Measurements from ENCODE around the gene MINDY1. TPM values are rescaled to one million over a fixed set of nuclear protein-coding genes. Genes with fewer than 3 reads are reported as not detected.

Gene MINDY1, protein sequence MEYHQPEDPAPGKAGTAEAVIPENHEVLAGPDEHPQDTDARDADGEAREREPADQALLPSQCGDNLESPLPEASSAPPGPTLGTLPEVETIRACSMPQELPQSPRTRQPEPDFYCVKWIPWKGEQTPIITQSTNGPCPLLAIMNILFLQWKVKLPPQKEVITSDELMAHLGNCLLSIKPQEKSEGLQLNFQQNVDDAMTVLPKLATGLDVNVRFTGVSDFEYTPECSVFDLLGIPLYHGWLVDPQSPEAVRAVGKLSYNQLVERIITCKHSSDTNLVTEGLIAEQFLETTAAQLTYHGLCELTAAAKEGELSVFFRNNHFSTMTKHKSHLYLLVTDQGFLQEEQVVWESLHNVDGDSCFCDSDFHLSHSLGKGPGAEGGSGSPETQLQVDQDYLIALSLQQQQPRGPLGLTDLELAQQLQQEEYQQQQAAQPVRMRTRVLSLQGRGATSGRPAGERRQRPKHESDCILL
- 28.5 and 38.8 TPM in 2 replicates for total RNA-seq (ENCODE audit: low replicate concordance)
- long read RNA-seq, partial matches to known transcripts = 13 of 54 reads
- long read RNA-seq, other reads (novel, unspliced or antisense) = 41 of 54 reads

DNA sequence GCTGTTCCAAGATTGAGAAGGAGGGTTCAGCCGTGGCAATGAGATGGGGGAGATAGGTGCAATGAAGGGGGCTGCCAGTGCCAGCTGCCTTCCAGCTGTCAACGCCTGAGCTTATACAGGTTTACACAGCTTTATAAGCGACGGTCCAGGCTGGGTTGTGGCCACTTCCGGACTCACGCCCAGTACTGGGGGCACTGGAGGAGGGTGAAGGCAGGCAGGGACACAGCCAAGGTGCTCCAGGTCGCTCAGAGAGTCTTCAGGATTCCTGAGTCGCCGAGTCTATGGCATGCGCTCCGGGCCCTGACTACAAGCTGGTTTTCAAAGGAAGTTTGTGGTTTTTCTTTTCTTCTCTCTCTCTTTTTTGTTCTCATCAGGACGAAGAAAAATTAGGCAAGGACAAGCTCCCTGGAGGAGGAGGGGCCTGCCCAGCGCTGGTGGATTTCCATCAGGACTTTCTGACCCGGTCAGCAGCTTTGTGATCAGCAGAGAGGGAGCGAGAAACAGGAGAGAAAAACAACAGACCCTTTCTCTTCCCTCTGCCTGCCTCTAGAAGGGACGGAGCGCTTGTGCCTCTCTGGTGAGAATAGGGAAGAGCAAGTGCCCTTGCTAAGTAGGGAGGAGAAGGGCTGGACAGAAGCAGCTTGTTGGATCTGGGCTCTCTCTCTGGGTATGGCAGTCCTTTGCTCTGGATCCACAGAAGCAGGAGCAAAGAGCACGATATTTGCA is at the start of gene MINDY1:
TSS of gene MINDY1 (minus strand) at position 576 of the 726 bp plus-strand sequence. CDS start 4,285 bp downstream, outside the sequence.
- peaks cover 52% of the 10 kb centered on the region for H3K4me1 Mint-ChIP-seq (ENCODE audit: unreplicated experiment)
- H3K27me3 Mint-ChIP-seq = no peaks in the 10 kb centered on the region
- H3K36me3 Mint-ChIP-seq = peaks cover 9% of the 10 kb centered on the region
- H3K9me3 Mint-ChIP-seq = no peaks in the 10 kb centered on the region
- TF ChIP-seq, protein P1, sequence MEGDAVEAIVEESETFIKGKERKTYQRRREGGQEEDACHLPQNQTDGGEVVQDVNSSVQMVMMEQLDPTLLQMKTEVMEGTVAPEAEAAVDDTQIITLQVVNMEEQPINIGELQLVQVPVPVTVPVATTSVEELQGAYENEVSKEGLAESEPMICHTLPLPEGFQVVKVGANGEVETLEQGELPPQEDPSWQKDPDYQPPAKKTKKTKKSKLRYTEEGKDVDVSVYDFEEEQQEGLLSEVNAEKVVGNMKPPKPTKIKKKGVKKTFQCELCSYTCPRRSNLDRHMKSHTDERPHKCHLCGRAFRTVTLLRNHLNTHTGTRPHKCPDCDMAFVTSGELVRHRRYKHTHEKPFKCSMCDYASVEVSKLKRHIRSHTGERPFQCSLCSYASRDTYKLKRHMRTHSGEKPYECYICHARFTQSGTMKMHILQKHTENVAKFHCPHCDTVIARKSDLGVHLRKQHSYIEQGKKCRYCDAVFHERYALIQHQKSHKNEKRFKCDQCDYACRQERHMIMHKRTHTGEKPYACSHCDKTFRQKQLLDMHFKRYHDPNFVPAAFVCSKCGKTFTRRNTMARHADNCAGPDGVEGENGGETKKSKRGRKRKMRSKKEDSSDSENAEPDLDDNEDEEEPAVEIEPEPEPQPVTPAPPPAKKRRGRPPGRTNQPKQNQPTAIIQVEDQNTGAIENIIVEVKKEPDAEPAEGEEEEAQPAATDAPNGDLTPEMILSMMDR (conservative IDR thresholded peaks at IDR 0.05) = peak; percentile 67
- H3K27ac Mint-ChIP-seq = peak within 1 kb of the TSS; percentile 97
- peak; percentile 77 for DNase-seq (ENCODE audit: extremely low spot score, unreplicated experiment)
- H3K4me3 Mint-ChIP-seq = peak within 1 kb of the TSS; percentile 92

DNA sequence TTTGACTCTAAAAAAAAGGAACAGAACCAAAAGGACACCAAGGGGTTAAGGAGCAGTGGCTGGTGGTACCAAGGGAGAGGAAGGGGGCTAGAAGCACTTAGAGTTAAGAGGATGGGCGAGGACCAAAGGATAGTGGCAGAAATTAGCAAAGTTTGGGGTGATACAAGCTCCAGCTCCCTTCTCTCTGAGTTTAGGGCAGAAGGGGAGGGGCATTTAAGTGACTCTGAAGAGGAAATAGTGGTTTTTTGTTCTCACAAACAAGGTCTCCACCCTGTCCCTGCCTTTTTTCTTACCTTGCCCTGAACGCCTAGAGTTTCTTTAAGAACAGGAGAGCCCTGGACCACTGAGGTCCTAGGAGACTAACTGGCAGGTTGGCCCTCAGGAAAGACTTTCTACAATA is 49.4 kb upstream of the MINDY1 start:
- H3K4me3 Mint-ChIP-seq = peak overlapping the region; percentile 88
- peaks cover 28% of the 10 kb centered on the region for H3K4me1 Mint-ChIP-seq (ENCODE audit: unreplicated experiment)
- DNase-seq (ENCODE audit: extremely low spot score, unreplicated experiment) = no peak
- peak overlapping the region; percentile 79 for H3K27ac Mint-ChIP-seq
- H3K27me3 Mint-ChIP-seq = no peaks in the 10 kb centered on the region
- no peaks in the 10 kb centered on the region for H3K9me3 Mint-ChIP-seq
- TF ChIP-seq, protein P1 (conservative IDR thresholded peaks at IDR 0.05) = no peak
- H3K36me3 Mint-ChIP-seq = peaks cover 25% of the 10 kb centered on the region

DNA sequence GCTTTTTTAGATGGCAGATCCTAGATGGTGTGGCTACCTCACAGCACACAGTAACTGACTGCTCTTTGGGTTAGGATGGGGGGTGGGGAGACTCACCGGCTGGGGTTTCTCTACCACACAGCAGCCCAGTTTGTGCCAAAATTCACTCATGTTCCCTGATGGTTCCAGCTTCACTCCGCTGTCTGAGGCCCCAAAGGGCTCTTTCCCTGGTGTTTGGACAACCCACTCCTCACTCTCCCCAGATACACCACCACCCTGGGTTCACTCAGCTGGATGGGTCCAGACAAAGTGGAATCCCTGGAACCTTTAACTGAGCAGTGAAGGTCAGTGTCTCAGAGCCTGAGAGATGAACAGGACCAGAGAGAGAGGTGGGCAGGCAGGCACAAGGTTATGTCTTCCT is 48.9 kb upstream of the MINDY1 start:
- Mint-ChIP-seq H3K36me3 (peaks cover 25% of the 10 kb centered on the region), H3K4me3 (peak overlapping the region; percentile 59), H3K9me3 (no peaks in the 10 kb centered on the region), H3K27ac (peak overlapping the region; percentile 79), H3K27me3 (no peaks in the 10 kb centered on the region), H3K4me1 (ENCODE audit: unreplicated experiment) (peaks cover 28% of the 10 kb centered on the region)
- no peak for DNase-seq (ENCODE audit: extremely low spot score, unreplicated experiment)
- TF ChIP-seq, protein P1 (conservative IDR thresholded peaks at IDR 0.05) = no peak

DNA sequence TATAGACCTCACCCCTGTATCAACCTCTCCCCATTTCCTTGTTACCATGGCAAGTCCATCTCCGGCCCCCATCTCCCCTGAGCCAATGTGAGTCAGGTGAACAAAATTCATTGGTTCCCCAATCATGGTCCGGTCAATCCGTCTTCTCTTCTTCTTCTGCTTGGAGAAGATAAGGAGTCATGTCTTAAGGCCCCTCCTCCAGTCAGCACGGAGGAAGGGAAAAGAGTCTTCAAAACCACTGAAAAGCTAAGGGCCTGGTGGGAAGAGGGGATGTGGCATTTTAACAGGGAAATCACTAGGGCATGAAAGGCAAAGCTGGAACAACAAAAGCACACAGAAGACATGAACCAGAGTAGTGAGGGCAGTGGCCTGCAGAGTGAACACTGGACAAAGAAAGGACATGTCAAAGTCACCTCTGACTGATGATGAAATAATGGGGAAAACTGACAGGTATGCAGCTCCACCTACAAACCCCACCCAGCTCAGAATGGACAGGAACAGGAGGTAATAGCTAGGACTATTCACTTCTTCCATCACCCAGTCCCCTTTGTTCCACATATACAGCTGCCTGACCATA is 48.4 kb upstream of the MINDY1 start:
- TF ChIP-seq, protein P1 (conservative IDR thresholded peaks at IDR 0.05) = no peak
- H3K4me3 Mint-ChIP-seq = peak overlapping the region; percentile 59
- peaks cover 25% of the 10 kb centered on the region for H3K36me3 Mint-ChIP-seq
- peaks cover 28% of the 10 kb centered on the region for H3K4me1 Mint-ChIP-seq (ENCODE audit: unreplicated experiment)
- H3K27me3 Mint-ChIP-seq = no peaks in the 10 kb centered on the region
- no peaks in the 10 kb centered on the region for H3K9me3 Mint-ChIP-seq
- H3K27ac Mint-ChIP-seq = peak overlapping the region; percentile 79
- no peak for DNase-seq (ENCODE audit: extremely low spot score, unreplicated experiment)

DNA sequence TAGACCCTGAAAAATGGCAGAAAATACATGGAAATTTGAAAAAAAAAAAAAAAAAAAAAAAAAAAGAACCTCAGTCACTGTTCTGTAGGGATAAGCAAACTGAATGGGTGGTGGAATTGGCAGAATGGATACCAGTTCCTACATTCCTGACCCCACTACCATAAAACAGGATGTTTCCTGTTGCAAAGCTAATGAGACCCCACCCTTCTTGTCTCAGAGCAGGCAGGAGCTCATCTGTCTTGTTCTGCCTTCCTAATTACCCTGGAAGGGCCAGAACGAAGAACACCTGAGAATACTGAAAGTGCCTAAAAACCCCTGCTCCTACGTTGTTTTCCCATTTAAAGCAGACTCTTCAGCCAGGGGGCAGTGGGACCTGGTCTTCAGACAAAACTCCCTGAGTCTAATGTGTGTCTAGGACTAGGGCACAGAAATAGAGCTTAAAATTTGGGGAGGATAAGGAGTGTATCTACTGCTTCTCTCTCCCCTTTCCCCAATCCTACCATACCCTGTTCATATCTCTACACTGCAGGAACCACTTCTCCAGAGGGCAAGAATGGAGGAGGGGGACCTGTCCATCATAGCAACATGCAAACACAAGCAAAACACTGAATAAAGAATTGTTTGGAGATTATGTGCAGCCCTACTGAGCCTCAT is 44.8 kb upstream of the MINDY1 start:
- Mint-ChIP-seq H3K36me3 (peaks cover 20% of the 10 kb centered on the region), H3K27ac (peak overlapping the region; percentile 71), H3K4me1 (ENCODE audit: unreplicated experiment) (peaks cover 17% of the 10 kb centered on the region), H3K27me3 (no peaks in the 10 kb centered on the region), H3K4me3 (no peak overlapping the region), H3K9me3 (no peaks in the 10 kb centered on the region)
- no peak for DNase-seq (ENCODE audit: extremely low spot score, unreplicated experiment)
- TF ChIP-seq, protein P1 (conservative IDR thresholded peaks at IDR 0.05) = no peak
